SK-N-SH treated with all-trans-retinoic acid at 6 μM for 48 hours (cell line): ENCODE results near the gene FOXN3.

Experiments
- ATAC-seq: fragments of 200-7000 bp; cut with Tn5 transposase; 3 replicates; pipeline ENCODE4 v1.9.1; 2020; ENCODE audit warnings: mild to moderate bottlenecking, moderate library complexity
- ARNTL ChIP-seq: fragments of 450-650 bp; formaldehyde crosslinking; IDR thresholded peaks from 2 replicates; pipeline ENCODE4 v1.5.0; 2020; ENCODE audit warnings: low read depth, mild to moderate bottlenecking, moderate library complexity, borderline replicate concordance
- BACH2 ChIP-seq: fragments of 250-450 bp; sonication (Bioruptor Pico); IDR thresholded peaks from 2 replicates; pipeline ENCODE4 v1.9.0; 2021; ENCODE audit warnings: mild to moderate bottlenecking, borderline replicate concordance
- CSDC2 ChIP-seq: fragments of 250-450 bp; sonication (Bioruptor Pico); IDR thresholded peaks from 2 replicates; pipeline ENCODE4 v1.5.0; 2020; ENCODE audit warnings: mild to moderate bottlenecking, moderate library complexity
- CSRNP3 ChIP-seq: fragments of 250-450 bp; sonication (Bioruptor Pico); IDR thresholded peaks from 2 replicates; pipeline ENCODE4 v1.5.1; 2021; ENCODE audit warnings: mild to moderate bottlenecking, moderate library complexity
- ESRRG ChIP-seq: fragments of 250-450 bp; sonication (Bioruptor Pico); IDR thresholded peaks from 2 replicates; pipeline ENCODE4 v1.6.1; 2021; ENCODE audit warnings: mild to moderate bottlenecking
- GLIS3 ChIP-seq: fragments of 250-450 bp; sonication (Bioruptor Pico); IDR thresholded peaks from 2 replicates; pipeline ENCODE4 v1.5.0; 2020; ENCODE audit warnings: mild to moderate bottlenecking, moderate library complexity
- ISL1 ChIP-seq: fragments of 250-450 bp; sonication (Bioruptor Pico); IDR thresholded peaks from 2 replicates; pipeline ENCODE4 v2.1.2; 2022; ENCODE audit warnings: mild to moderate bottlenecking, moderate library complexity
- POU6F1 ChIP-seq: fragments of 250-450 bp; sonication (Bioruptor Pico); IDR thresholded peaks from 2 replicates; pipeline ENCODE4 v1.8.0; 2021; ENCODE audit warnings: low read depth, mild to moderate bottlenecking, moderate library complexity, borderline replicate concordance
- PPARA ChIP-seq: fragments of 250-450 bp; sonication (Bioruptor Pico); IDR thresholded peaks from 2 replicates; pipeline ENCODE4 v1.5.0; 2020; ENCODE audit warnings: mild to moderate bottlenecking, borderline replicate concordance
- RARB ChIP-seq: fragments of 250-450 bp; sonication (Bioruptor Pico); IDR thresholded peaks from 2 replicates; pipeline ENCODE4 v1.8.0; 2021; ENCODE audit warnings: mild to moderate bottlenecking, moderate library complexity
- SNAI2 ChIP-seq: fragments of 250-450 bp; sonication (Bioruptor Pico); IDR thresholded peaks from 2 replicates; pipeline ENCODE4 v1.5.0; 2020; ENCODE audit warnings: mild to moderate bottlenecking, moderate library complexity
- TCF4 ChIP-seq: fragments of 250-450 bp; sonication (Bioruptor Pico); IDR thresholded peaks from 2 replicates; pipeline ENCODE4 v1.8.0; 2021; ENCODE audit warnings: mild to moderate bottlenecking, moderate library complexity, borderline replicate concordance
- TOX ChIP-seq: fragments of 250-450 bp; sonication (Bioruptor Pico); IDR thresholded peaks from 2 replicates; pipeline ENCODE4 v1.8.0; 2021; ENCODE audit warnings: mild to moderate bottlenecking, moderate library complexity, borderline replicate concordance
- ZC3H10 ChIP-seq: fragments of 250-450 bp; sonication (Bioruptor Pico); IDR thresholded peaks from 2 replicates; pipeline ENCODE4 v1.5.1; 2021; ENCODE audit warnings: mild to moderate bottlenecking, moderate library complexity
- ZFP3 ChIP-seq: fragments of 250-450 bp; sonication (Bioruptor Pico); IDR thresholded peaks from 2 replicates; pipeline ENCODE4 v1.5.0; 2020; ENCODE audit warnings: mild to moderate bottlenecking, moderate library complexity
- ZFP30 ChIP-seq: fragments of 450-650 bp; formaldehyde crosslinking; IDR thresholded peaks from 2 replicates; pipeline ENCODE4 v1.5.0; 2022; ENCODE audit warnings: mild to moderate bottlenecking, moderate library complexity
- ZNF565 ChIP-seq: fragments of 450-650 bp; formaldehyde crosslinking; conservative IDR thresholded peaks from 2 replicates; pipeline ENCODE4 v1.5.0; 2020; ENCODE audit warnings: low read depth, mild to moderate bottlenecking, moderate library complexity
- ZNF8 ChIP-seq: fragments of 450-650 bp; formaldehyde crosslinking; IDR thresholded peaks from 2 replicates; pipeline ENCODE4 v1.5.0; 2020; ENCODE audit warnings: mild to moderate bottlenecking, moderate library complexity
- TF ChIP-seq, protein P1 (sequence below): fragments of 250-450 bp; sonication (Bioruptor Pico); IDR thresholded peaks from 2 replicates; pipeline ENCODE4 v1.5.1; 2020; ENCODE audit warnings: low read depth, mild to moderate bottlenecking, moderate library complexity
- TF ChIP-seq, protein P2 (sequence below): fragments of 250-450 bp; sonication (Bioruptor Pico); IDR thresholded peaks from 2 replicates; pipeline ENCODE4 v1.8.0; 2020; ENCODE audit warnings: mild to moderate bottlenecking, moderate library complexity, borderline replicate concordance

The FOXN3 gene

DNA sequence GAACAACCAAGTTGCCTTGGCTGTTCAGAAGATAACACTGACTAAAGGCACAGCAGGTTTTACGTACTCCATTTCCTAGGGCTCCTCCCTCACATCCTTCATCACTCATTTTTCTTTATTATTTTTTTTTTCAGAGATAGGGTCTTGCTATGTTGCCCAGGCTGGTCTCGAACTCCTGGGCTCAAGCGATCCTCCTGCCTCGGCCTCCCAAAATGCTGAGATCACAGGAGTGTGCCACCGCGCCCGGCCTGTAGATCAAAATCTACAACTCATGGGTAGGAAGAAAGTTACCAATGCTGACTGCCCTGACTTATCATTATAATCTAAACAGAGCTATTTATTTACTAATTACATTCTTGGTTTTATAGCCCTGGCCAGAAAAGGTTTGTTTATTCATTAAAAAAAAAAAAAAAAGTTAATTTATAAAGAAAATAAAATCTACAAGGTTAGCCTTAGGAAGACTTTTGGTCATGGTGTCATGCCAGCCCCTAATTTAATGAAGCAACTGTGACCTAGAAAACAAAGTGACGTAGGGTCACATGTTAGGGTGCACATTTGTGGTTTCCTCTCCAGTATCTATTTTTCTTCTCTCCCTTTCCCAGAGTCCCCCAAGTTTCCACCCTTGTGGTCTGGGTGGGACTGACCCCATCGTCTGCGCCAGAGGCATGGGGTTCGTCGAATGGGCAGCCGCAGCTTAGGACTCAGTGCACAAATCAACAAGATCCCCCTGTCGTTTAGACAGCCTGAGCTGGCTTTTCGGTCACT is 19.0 kb upstream of the FOXN3 start:
- ATAC-seq, result no peak
- TF ChIP-seq ZNF565, result no peak
- no peak for TF ChIP-seq CSRNP3 (CRISPR knock-in tag)
- TF ChIP-seq TCF4 (CRISPR knock-in tag), result no peak

DNA sequence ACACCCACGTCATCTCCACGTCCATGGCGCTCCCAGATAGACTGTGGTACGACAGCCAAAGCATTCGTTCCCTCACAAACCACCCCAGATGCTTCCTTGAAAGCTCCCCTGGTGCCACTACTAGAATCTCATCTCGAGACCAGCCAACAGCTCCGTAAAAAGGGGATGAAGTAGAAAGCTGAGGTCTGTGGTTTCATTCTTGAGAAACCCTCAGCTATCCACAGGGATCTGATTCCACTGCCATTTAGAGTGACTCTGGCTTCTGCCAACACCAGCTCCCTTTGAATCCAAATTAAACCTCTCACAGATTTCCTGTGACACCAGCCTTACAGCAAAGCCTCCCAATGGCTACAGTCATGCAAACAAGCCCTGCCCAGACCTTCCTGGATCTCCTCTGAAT is 18.5 kb upstream of the FOXN3 start:
- TF ChIP-seq ZFP3 (CRISPR knock-in tag), result no peak
- TF ChIP-seq CSDC2 (CRISPR knock-in tag), result no peak
- no peak for TF ChIP-seq ZNF565
- no peak for TF ChIP-seq SNAI2
- TF ChIP-seq TOX (CRISPR knock-in tag), result no peak
- no peak for TF ChIP-seq ZFP30
- TF ChIP-seq, protein P1, sequence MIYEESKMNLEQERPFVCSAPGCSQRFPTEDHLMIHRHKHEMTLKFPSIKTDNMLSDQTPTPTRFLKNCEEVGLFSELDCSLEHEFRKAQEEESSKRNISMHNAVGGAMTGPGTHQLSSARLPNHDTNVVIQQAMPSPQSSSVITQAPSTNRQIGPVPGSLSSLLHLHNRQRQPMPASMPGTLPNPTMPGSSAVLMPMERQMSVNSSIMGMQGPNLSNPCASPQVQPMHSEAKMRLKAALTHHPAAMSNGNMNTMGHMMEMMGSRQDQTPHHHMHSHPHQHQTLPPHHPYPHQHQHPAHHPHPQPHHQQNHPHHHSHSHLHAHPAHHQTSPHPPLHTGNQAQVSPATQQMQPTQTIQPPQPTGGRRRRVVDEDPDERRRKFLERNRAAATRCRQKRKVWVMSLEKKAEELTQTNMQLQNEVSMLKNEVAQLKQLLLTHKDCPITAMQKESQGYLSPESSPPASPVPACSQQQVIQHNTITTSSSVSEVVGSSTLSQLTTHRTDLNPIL, result no peak
- TF ChIP-seq RARB (CRISPR knock-in tag), result no peak
- TF ChIP-seq ARNTL (CRISPR knock-in tag), result no peak
- TF ChIP-seq ZC3H10 (CRISPR knock-in tag), result no peak
- TF ChIP-seq TCF4 (CRISPR knock-in tag), result no peak
- TF ChIP-seq POU6F1 (CRISPR knock-in tag), result no peak
- no peak for TF ChIP-seq ZNF8
- no peak for TF ChIP-seq PPARA (CRISPR knock-in tag)
- no peak for TF ChIP-seq GLIS3 (CRISPR knock-in tag)
- no peak for ATAC-seq

DNA sequence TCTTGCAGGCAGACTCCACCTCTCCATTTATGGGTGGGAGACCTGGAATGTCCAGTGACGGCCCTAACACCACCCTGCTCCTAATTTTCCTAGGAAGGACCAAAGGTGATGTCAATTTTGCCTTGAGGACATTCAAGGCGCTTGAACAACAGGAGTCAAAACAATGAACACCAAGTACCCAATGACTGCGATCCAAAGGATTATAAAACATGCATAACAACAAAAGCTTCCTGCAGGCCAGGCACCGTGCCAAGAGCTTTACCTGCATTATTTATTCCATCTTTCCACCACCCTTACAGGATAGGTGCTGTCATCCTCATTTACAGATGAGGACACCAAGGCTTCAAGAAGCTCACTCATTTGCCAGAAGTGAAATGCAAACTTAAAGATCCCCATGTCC is 15.2 kb upstream of the FOXN3 start:
- no peak for TF ChIP-seq ZFP3 (CRISPR knock-in tag)
- no peak for ATAC-seq

- TF ChIP-seq ZNF565, result no peak
- no peak for TF ChIP-seq SNAI2
- TF ChIP-seq BACH2 (CRISPR knock-in tag), result no peak
- no peak; the same call in 2 of the 3 replicates for ATAC-seq
These were observed 13.6 kb upstream of the FOXN3 start for GRCh38 chr14:89430391-89431236.

DNA sequence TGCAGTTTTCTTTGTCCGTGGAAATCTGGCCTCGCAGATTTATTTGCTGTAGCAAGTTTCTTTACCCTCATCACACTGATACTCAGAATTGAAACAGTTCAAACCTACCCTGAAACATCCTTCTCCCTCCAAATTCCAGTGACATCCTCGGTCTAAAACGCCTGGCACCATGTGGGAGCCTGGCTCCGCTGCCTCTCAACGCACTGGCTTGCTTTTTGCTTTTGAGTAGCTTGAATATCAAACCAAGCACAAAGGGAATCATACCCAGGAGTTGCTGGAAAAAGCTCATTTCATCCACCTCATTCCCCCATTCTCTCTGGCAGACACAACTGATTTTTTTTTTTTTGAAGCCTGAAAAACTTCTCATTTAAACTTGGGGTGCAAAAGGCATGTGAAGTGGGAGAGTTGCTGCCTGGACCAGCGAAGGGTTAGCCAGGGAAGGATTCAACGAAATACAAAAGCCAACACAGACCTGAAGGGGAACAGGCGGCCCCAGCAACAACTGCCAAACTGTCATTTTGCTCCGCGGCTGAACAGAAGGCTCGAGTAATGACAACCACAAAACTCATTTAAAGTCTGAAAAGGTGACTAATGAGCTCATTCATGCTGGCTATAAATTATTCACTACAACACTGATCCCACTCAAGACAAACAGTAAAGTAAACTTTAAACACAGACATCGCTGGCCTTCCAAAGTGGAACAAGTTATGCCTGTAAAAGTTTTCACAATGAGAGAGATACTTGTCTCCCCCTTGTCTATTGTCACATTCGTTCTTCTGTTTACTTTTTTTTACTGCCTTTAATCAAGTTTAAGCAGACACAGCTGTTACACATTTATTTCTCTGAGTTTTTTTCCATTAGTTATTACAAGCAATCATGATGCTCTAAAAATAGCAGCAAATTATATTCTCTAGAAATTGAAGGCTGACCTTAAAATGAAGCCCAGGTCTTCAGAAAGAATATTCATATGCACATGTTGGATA is 12.5 kb upstream of the FOXN3 start:
- ATAC-seq, result peak; percentile 35

More for the DNA sequence above, 12.5 kb upstream of the FOXN3 start:
- TF ChIP-seq ZFP30 (no peak), ESRRG (CRISPR knock-in tag) (no peak), CSDC2 (CRISPR knock-in tag) (no peak), ZC3H10 (CRISPR knock-in tag) (no peak), PPARA (CRISPR knock-in tag) (no peak), TCF4 (CRISPR knock-in tag) (peak; percentile 63; the same call in 1 of the 2 replicates), ISL1 (CRISPR knock-in tag) (peak; percentile 36)
- TF ChIP-seq, protein P2, sequence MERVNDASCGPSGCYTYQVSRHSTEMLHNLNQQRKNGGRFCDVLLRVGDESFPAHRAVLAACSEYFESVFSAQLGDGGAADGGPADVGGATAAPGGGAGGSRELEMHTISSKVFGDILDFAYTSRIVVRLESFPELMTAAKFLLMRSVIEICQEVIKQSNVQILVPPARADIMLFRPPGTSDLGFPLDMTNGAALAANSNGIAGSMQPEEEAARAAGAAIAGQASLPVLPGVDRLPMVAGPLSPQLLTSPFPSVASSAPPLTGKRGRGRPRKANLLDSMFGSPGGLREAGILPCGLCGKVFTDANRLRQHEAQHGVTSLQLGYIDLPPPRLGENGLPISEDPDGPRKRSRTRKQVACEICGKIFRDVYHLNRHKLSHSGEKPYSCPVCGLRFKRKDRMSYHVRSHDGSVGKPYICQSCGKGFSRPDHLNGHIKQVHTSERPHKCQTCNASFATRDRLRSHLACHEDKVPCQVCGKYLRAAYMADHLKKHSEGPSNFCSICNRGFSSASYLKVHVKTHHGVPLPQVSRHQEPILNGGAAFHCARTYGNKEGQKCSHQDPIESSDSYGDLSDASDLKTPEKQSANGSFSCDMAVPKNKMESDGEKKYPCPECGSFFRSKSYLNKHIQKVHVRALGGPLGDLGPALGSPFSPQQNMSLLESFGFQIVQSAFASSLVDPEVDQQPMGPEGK, result no peak
